Ovary (tissue), 9 donors: ENCODE data around the gene BICDL2. TPM values are rescaled to one million over a fixed set of nuclear protein-coding genes. Genes with fewer than 3 reads are reported as not detected.

Experiments used
- DNase-seq, 5 donors: peaks; one replicate each; pipeline ENCODE4 v3.0.0-alpha.2; 2019 to 2020
- H3K27ac ChIP-seq, 2 donors: fragments of 200-600 bp; one replicate each; pipeline versions ENCODE4 v1.5.1 to v1.8.0; 2019 to 2022
- H3K27me3 ChIP-seq: fragments of 200-600 bp; one replicate; pipeline ENCODE4 v1.8.0; 2022
- H3K36me3 ChIP-seq: fragments of 200-600 bp; sonication (generic); one replicate; pipeline ENCODE4 v1.5.1; 2019
- H3K4me1 ChIP-seq: one replicate; pipeline ENCODE4 v1.8.1; 2013; ENCODE audit warnings: mild to moderate bottlenecking, moderate library complexity; ENCODE audit not compliant: insufficient read depth
- H3K4me3 ChIP-seq: fragments of 200-600 bp; sonication (generic); one replicate; pipeline ENCODE4 v1.5.1; 2017
- H3K9me3 ChIP-seq, 2 donors: fragments of 200-600 bp in 1 of 2; sonication (generic) in 1 of 2; one replicate each; pipeline versions ENCODE4 v1.5.1 to v1.8.1; 2013 to 2019; ENCODE audit warnings: mild to moderate bottlenecking in 1 of 2, moderate library complexity in 1 of 2
- CTCF ChIP-seq, 3 donors: fragments of 450-650 bp in 2 of 3; fragments of 200-600 bp in 1 of 3; IDR thresholded peaks; one replicate each; pipeline versions ENCODE4 v1.5.1 to v1.8.0; 2016 to 2022; ENCODE audit warnings: antibody characterized with exemption in 3 of 3, mild to moderate bottlenecking in 1 of 3
- EP300 ChIP-seq: sonication (generic); formaldehyde crosslinking; IDR thresholded peaks from one replicate; pipeline ENCODE4 v1.6.1; 2017; ENCODE audit warnings: antibody characterized with exemption
- POLR2A ChIP-seq: fragments of 450-650 bp; IDR thresholded peaks from one replicate; pipeline ENCODE4 v1.6.1; 2017; ENCODE audit warnings: antibody characterized with exemption, mild to moderate bottlenecking, moderate library complexity
- WGBS, 3 donors: extraction: QIAGEN DNeasy Blood & Tissue Kit in 1 of 3; methylation state at CpG; one replicate each; pipeline versions ENCODE4 v1.1.5 to v1.1.7; 2013 to 2017; 5-methylcytosine and 5-hydroxymethylcytosine counted together
- intact Hi-C, 4 donors: fragments of 100-400 bp; cut with DNase I; formaldehyde crosslinking; loops; one replicate each; pipeline versions ENCODE4 v1.11.0 to v1.15.1; 2022 to 2023
- polyA plus RNA-seq, 2 donors: library from polyadenylated mRNA; stranded (reverse); fragments of 200-250 nt in 1 of 2; fragments of 350-450 nt in 1 of 2; fragmentation: Illumina TruSeq in 1 of 2; extraction: RNeasy Lipid Tissue Mini Kit (QIAGEN cat#74804) in 1 of 2; gene quantifications; one replicate each; pipeline ENCODE4 v1.2.3, GENCODE V29; 2013 to 2014
- total RNA-seq, 7 donors: library from RNA; depleted of rRNA in 2 of 7; stranded (reverse); fragments of >200 nt in 2 of 7; fragmentation: NEBNext Ultra II Directional in 3 of 7; extraction: Animal tissue kit (Norgen Biotek cat#: 25700) in 3 of 7; gene quantifications; one replicate each; pipeline versions ENCODE4 v1.1.0 to v1.2.4, GENCODE V29; 2016 to 2023
- donor health status: DM: no; HTN: no; CAD: no; lungs with moderate emphysema.
- donor health status: DM: no; HTN: no; CAD: no.
- donor health status: Bipolar disorder and iron deficiency.
- donor health status: DM: yes; HTN: yes; CAD: no.
- donor health status: DM: no; HTN: no; CAD: no.
- donor health status: DM: yes; HTN: yes; CAD: no.

Gene BICDL2
- total and polyA plus RNA-seq, 9 donors: 0.02 to 21.9 (median 1.3) TPM; not detected in 3

GRCh38 chr16:3038896-3039295 is 2.2 kb upstream of the BICDL2 start:
- no peak overlapping the region for H3K27ac ChIP-seq
- no peaks in the 10 kb centered on the region for H3K4me1 ChIP-seq
- no peak overlapping the region for H3K4me3 ChIP-seq
- H3K27me3 ChIP-seq: no peaks in the 10 kb centered on the region
- no peaks in the 10 kb centered on the region for H3K9me3 ChIP-seq
- 74 to 77% (median 76%) methylated on average over 5 of the region's 5 CpGs for WGBS, 3 donors
- no peaks in the 10 kb centered on the region for H3K36me3 ChIP-seq
- no peak for TF ChIP-seq EP300
- DNase-seq: no peak
- intact Hi-C loops: loop anchor here in 1 of 4 donors (10.0 kb wide), 1 partner anchor 126 kb away; no protein-coding TSS in a partner anchor

GRCh38 chr16:3038256-3038655 is 1.5 kb upstream of the BICDL2 start:
- Histone ChIP-seq H3K4me3 (no peak overlapping the region), H3K36me3 (no peaks in the 10 kb centered on the region), H3K4me1 (no peaks in the 10 kb centered on the region), H3K27ac (no peak overlapping the region), H3K9me3 (no peaks in the 10 kb centered on the region), H3K27me3 (no peaks in the 10 kb centered on the region)
- TF ChIP-seq POLR2A (no peak), EP300 (no peak), CTCF (IDR thresholded peaks at IDR 0.05) (no peak)
- intact Hi-C loops: loop anchor here in 1 of 4 donors (10.0 kb wide), 1 partner anchor 127 kb away; no protein-coding TSS in a partner anchor
- DNase-seq: no peak
- WGBS, 3 donors: 28 to 39% (median 30%) methylated on average over 11 of the region's 11 CpGs

GRCh38 chr16:3035972-3036725 is 595 bp downstream of the BICDL2 start:
- no peak for TF ChIP-seq EP300
- TF ChIP-seq CTCF (IDR thresholded peaks at IDR 0.05): no peak
- TF ChIP-seq POLR2A: no peak
- no peaks in the 10 kb centered on the region for H3K4me1 ChIP-seq
- H3K27me3 ChIP-seq: no peaks in the 10 kb centered on the region
- peak overlapping the region; percentile 23 for H3K4me3 ChIP-seq
- intact Hi-C loops: loop anchor here in 1 of 4 donors (10.0 kb wide), 1 partner anchor 129 kb away; no protein-coding TSS in a partner anchor
- 1 to 4% (median 3%) methylated on average over 12 to 40 of the region's 40 CpGs for WGBS, 3 donors
- DNase-seq: no peak
- H3K36me3 ChIP-seq: no peaks in the 10 kb centered on the region
- H3K9me3 ChIP-seq: no peaks in the 10 kb centered on the region
- H3K27ac ChIP-seq: no peak overlapping the region

- Histone ChIP-seq H3K36me3 (no peaks in the 10 kb centered on the region), H3K4me3 (no peak overlapping the region), H3K27me3 (no peaks in the 10 kb centered on the region), H3K4me1 (no peaks in the 10 kb centered on the region), H3K9me3 (no peaks in the 10 kb centered on the region), H3K27ac (no peak overlapping the region)
- TF ChIP-seq EP300 (no peak), CTCF (IDR thresholded peaks at IDR 0.05) (no peak), POLR2A (no peak)
- WGBS, 3 donors: 33 to 37% (median 34%) methylated on average over 16 to 19 of the region's 19 CpGs
- no peak for DNase-seq
- intact Hi-C loops: loop anchor here in 1 of 4 donors (10.0 kb wide), 1 partner anchor 129 kb away; no protein-coding TSS in a partner anchor
Observed at GRCh38 chr16:3035289-3035971, 1.3 kb downstream of the BICDL2 start.
